GM12801 (cell line): Measurements from ENCODE around the gene DPP6.

ENCODE experiments used
- TF ChIP-seq, protein P1 (sequence below): IDR thresholded peaks from one replicate; pipeline ENCODE4 v1.5.1; 2011; ENCODE audit warnings: control low read depth; ENCODE audit not compliant: insufficient read length; ENCODE audit errors: extremely low read depth

The DPP6 gene

DNA sequence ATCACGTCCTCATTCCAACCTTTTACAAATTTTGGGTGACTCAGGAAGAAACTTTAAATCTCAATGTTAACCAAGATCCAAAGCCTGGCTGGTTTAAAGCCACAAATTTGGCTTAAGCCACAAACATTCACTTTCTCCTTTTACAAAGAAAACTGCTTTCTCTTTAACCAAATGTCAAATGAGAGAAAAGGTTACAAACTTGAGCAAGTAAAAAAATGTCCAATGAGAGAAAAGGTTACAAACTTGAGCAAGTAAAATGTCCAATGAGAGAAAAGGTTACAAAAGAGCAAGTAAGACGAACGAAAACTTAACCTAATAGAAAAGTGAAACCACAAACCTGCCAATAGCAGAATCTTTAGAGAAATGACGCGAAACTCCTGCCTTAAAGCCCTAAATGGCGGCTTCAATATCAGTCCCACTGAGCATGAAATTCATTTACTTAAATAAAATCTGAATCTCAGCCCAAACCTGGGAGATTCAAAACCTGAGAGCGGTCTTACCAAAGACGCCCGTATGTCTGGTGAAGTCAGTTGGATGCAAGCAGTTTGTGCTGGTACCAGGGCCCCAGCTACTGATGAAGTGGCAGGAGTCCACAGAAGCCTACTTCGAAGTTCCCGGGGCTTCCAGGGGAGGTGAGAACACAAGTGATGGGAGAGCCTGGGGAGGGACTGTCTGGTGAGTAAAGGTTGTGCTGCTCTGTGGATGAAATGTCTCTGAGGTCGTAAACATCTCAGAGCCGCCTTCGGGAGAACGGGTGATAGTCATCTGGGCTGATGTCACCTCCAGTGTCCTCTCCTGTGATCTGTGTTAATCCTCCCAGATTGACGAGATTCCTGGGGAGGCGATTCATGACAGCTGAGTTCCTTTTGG lies 876.2 kb downstream of the DPP6 start:
- TF ChIP-seq, protein P1, sequence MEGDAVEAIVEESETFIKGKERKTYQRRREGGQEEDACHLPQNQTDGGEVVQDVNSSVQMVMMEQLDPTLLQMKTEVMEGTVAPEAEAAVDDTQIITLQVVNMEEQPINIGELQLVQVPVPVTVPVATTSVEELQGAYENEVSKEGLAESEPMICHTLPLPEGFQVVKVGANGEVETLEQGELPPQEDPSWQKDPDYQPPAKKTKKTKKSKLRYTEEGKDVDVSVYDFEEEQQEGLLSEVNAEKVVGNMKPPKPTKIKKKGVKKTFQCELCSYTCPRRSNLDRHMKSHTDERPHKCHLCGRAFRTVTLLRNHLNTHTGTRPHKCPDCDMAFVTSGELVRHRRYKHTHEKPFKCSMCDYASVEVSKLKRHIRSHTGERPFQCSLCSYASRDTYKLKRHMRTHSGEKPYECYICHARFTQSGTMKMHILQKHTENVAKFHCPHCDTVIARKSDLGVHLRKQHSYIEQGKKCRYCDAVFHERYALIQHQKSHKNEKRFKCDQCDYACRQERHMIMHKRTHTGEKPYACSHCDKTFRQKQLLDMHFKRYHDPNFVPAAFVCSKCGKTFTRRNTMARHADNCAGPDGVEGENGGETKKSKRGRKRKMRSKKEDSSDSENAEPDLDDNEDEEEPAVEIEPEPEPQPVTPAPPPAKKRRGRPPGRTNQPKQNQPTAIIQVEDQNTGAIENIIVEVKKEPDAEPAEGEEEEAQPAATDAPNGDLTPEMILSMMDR: no peak

GRCh38 chr7:154929006-154929726 lies 877.0 kb downstream of the DPP6 start:
- TF ChIP-seq, protein P1: no peak

DNA sequence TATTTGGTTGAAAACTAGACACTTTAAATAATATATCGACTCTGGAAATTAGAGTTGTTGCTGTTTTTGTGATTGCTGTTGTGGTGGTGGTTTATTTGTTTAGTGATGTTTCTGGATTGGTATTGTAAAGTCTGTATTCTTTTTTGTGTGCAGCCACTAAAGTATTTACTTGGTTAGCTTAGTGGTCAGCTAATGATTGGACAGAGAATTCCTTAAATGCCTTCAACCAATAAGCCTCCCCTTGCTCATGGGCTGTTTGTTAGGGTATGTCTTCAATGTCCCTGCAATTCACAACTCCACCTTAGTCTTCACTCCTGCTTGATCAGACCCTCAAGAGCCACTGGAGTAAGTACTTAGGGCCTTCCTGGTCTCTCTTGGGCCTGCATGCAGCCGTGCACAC lies 879.7 kb downstream of the DPP6 start:
- TF ChIP-seq, protein P1: no peak

DNA sequence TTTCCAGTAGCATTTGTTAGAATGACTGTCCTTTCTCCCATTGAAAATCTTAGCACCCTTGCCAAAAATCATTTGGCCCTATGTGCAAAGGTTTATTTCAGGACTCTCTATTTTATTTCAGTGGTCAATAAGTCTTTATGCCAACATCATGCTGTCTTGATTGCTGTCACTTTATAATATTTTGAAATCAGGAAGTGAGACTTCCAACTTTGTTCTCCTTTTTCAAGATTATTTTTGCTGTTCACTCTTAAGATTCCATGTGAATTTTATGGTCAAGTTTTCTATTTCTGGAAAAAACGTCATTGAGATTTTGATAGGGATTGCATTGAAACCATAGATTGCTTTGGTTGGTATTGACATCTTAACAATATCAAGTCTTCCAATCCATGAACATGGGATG lies 885.6 kb downstream of the DPP6 start:
- TF ChIP-seq, protein P1: no peak

DNA sequence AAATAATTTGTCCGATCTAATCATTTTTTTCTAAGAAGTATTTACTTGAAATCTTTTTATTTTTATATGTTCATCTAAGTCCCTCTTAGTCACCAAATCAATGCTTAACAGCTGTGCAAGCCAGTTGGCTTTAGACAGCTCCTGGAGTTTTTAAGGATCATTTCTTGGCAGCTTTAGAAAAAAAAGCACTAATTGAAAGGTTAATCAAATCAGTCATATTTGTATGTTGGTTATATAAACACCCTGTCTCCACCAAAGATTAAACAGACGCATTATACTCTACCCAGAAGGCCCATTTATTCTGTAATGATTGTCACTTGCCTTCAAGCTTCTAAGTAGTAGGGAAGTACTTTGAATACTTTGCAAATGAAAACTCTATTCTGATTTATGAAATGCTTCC lies 890.5 kb downstream of the DPP6 start:
- TF ChIP-seq, protein P1: no peak
